HG03469 (cell line): ENCODE data around the gene GPR37.

ENCODE experiments used
- ATAC-seq: cut with Tn5 transposase; IDR thresholded peaks from one replicate; pipeline ENCODE4 v1.9.1; 2021; ENCODE audit warnings: mild to moderate bottlenecking, moderate library complexity, moderate number of reproducible peaks; ENCODE audit not compliant: unreplicated experiment

GPR37 gene

GRCh38 chr7:124781418-124781817 is 15.8 kb upstream of the GPR37 start:
- no peak for ATAC-seq

GRCh38 chr7:124780608-124781007 is 15.0 kb upstream of the GPR37 start:
- no peak for ATAC-seq

DNA sequence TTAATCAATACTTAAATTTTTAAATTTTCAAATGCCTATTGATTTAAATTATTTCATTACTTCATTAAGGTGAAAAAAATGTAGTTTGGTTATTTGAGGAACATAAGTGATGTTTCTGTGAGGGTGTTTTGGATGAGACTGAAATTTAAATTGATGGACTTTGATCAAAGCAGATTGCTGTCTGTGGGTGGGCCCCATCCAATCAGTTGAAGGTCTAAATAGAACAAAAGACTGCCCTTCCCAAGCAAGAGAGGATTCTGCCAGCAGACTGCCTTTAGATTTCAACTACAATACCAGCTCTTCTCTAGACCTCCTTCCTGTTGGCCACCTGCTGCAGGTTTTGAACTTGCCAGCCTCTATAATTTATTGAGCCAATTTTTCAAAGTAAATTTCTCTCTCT is 14.5 kb upstream of the GPR37 start:
- no peak for ATAC-seq

GRCh38 chr7:124779620-124780019 is 14.0 kb upstream of the GPR37 start:
- no peak for ATAC-seq

GRCh38 chr7:124779194-124779593 is 13.6 kb upstream of the GPR37 start:
- no peak for ATAC-seq

DNA sequence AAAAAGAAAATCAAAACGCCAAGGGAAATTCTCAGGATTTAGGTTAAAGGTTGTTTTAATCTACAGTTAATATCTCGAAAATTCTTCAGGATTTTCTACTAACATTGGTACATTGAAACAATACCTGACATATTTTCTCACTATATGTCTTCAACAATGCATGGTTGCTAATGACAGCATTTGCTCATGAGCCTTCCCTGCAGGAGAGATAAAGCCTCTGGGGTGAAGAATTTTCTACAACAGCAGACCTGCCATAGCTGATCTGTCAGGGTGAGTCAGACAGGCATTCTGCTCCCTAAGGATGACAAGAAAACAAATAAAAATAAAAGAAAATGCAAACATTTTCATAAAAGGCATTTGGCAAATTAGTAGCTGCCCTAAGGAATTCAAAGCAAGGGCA is 11.7 kb upstream of the GPR37 start:
- no peak for ATAC-seq

- ATAC-seq = no peak
These were observed 10.6 kb upstream of the GPR37 start for GRCh38 chr7:124776153-124776552.

DNA sequence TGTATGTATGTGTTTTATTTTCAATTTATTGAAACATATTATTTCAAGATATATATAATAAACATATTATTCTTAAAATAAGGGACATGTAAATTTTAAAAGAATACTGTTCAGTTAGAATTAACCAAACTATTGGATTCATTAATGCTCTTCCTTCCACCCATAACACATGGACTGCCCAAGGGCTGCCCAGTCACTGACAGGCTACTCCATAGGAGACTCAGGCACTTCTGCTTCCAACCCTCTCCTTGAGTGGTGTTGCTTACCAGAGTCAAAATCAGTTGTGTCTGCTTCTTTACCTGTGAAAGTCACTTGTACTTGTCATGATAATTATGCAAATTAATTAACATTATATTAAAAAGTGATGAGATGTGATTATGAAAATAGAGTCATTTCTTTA is 9.8 kb upstream of the GPR37 start:
- no peak for ATAC-seq

GRCh38 chr7:124773938-124774337 is 8.3 kb upstream of the GPR37 start:
- ATAC-seq = no peak

- no peak for ATAC-seq
These were observed 7.7 kb upstream of the GPR37 start for GRCh38 chr7:124773339-124773738.

DNA sequence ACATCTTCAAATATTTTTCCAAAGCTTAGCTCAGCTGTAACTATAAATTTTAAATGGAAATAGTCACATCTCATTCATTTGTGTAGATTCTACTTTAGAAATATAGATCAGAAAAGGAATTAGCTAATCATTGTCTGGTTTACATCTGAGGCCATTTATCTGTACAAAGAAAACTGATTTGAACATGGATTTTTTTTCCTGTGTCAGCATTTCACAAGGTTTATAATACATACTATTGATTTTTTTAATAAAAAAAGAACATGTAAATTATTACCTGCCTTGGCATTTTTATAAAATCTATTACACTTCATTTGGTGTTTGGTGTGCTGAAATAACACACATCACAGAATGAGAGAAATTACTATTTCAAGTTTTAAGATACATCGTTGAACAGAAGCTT is 3.5 kb upstream of the GPR37 start:
- no peak for ATAC-seq

DNA sequence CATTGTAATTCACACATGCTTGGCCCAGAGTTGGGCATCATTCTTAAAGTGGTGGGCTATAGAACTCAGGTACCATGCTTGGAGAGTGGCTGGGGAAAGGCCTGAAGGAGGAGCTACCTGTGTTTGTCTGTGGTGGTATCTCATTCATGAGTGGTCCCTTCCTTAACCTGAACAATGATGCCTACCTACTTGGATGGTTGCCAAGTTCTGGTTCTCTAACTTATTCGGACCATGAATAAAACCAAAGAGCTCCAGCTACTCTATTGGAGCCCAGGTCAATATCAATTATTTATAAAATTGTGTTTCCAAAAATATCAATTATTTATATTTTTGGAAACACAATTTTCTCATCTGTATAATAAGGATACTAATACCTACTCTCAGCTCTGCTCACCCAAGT is 2.9 kb upstream of the GPR37 start:
- no peak for ATAC-seq

DNA sequence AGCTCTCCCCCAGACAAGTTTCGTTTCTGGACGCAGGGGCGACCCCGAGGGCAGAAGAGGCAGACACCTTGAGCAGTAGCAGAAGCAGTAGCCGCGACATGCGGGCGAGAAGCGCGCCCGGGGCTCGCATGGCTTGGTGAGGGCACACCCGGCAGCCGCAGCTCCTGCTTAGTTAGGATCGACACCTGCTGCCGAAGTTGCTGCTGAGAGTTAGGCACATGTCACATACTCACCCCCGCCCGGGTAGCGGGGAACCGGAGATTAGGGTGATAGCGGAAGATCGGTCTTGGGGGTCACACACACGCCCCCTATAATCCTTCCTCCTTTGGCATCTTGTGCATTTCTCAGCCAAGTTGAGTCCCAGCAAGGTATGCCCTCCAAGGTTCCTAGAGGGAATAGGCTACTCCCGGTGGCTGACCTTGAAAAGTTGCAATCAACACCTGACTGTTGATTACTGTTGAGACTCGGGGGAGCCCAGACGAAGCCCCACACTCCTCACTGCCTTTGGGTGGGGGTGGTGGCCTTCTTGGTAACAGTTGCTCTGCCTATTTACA is 668 bp downstream of the GPR37 start:
- no peak for ATAC-seq

GRCh38 chr7:124764051-124764846 is 1.3 kb downstream of the GPR37 start:
- ATAC-seq = no peak

GRCh38 chr7:124762611-124763143 is 2.9 kb downstream of the GPR37 start:
- ATAC-seq = no peak

- no peak for ATAC-seq
These were observed 4.4 kb downstream of the GPR37 start for GRCh38 chr7:124761164-124761715.

GRCh38 chr7:124758327-124758726 is 7.3 kb downstream of the GPR37 start:
- no peak for ATAC-seq

- ATAC-seq = no peak
These were observed 10.9 kb downstream of the GPR37 start for GRCh38 chr7:124754576-124755268.

GRCh38 chr7:124752310-124752709 is 13.3 kb downstream of the GPR37 start:
- no peak for ATAC-seq

- no peak for ATAC-seq
These were observed 14.6 kb downstream of the GPR37 start for GRCh38 chr7:124751027-124751426.

DNA sequence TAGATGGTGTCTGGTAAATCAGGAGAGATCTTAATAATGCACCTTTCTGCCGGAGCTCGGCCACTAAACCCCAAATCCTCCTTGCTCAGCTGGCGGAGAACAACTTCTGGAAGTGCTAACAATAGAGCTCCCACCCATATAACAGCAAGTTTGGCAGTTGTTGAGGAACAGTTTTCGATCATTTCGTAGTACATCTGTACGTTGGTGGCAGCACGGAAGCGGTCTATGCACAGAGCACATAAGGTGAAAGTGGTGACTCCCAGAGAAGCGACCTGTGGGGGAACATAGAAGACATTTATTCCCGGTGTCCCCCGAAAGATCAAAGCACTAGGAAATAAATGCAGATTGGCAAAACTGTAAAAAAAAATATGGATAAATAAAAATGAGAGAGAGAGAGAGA is 18.5 kb downstream of the GPR37 start:
- no peak for ATAC-seq

DNA sequence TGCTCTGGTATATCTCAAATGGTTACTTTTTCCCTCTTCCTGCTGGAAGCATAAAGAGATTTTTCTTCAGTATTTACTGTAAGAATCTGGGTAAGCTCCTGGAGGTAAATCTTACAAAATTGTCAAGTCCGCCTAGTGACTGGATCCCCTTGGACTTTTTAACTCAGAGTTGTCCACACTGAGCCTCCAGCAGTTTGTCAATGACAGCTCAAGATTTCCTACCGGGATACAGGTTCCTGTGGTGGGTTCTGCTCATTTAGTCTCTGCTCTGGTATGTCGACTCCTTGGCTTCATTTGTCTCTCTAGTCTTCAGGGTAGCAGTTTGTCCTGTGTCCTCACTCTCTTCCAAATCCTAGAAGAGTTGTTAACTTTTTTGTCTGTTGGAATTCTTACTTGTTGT is 27.0 kb downstream of the GPR37 start:
- no peak for ATAC-seq
